Nucleus accumbens (tissue), 56 donors: Measurements from ENCODE around the gene OR10AD1.
"Not testable (repeated sequence)": the region's sequence is repeated elsewhere in the genome, so short reads cannot be mapped to it uniquely, and the experiment has no call there.

ENCODE experiments used
- DNase-seq, 56 donors: peaks; one replicate each; lab custom pipeline; 2025; lab: John Stamatoyannopoulos, UW

OR10AD1 gene

GRCh38 chr12:48165089-48165981 is 37.8 kb downstream of the OR10AD1 start:
- peak in 4 of 56 donors; percentile 5 to 32 (median 18) for DNase-seq

GRCh38 chr12:48164451-48164850 is 38.6 kb downstream of the OR10AD1 start:
- no peak for DNase-seq

- no peak for DNase-seq
These were observed 39.8 kb downstream of the OR10AD1 start for GRCh38 chr12:48163150-48163747.

GRCh38 chr12:48160807-48161206 is 42.3 kb downstream of the OR10AD1 start:
- DNase-seq: peak in 27 of 56 donors; percentile 2 to 73 (median 15)

- DNase-seq: no peak
These were observed 43.0 kb downstream of the OR10AD1 start for GRCh38 chr12:48160046-48160445.

- no peak for DNase-seq
These were observed 45.2 kb downstream of the OR10AD1 start for GRCh38 chr12:48157889-48158370.

- peak; percentile 28 to 99 (median 97) for DNase-seq
These were observed 45.8 kb downstream of the OR10AD1 start, which contains the start of gene ASB8 for GRCh38 chr12:48157018-48157888. Gene ASB8 (minus strand): TSS chr12:48157515. CDS start chr12:48153496, 4,019 bp downstream.

GRCh38 chr12:48156652-48157017 is 46.5 kb downstream of the OR10AD1 start:
- no peak for DNase-seq

GRCh38 chr12:48155786-48156185 is 47.3 kb downstream of the OR10AD1 start:
- not testable (repeated sequence) for DNase-seq
